Islet of Langerhans (tissue), 1 donor: Measurements from ENCODE around the gene RNF183.
"Not testable (repeated sequence)": the region's sequence is repeated elsewhere in the genome, so short reads cannot be mapped to it uniquely, and the experiment has no call there.

Experiments
- FAIRE-seq: peaks from one replicate; lab custom pipeline; 2011; peaks lifted over from hg19 to GRCh38; lab: Jason Lieb, UNC

Gene RNF183

GRCh38 chr9:113316030-113316429 lies 12.9 kb upstream of the RNF183 start:
- no peak for FAIRE-seq

- FAIRE-seq = no peak
Observed at GRCh38 chr9:113315231-113315630, 12.1 kb upstream of the RNF183 start.

GRCh38 chr9:113313261-113313660 lies 10.1 kb upstream of the RNF183 start:
- FAIRE-seq = no peak

DNA sequence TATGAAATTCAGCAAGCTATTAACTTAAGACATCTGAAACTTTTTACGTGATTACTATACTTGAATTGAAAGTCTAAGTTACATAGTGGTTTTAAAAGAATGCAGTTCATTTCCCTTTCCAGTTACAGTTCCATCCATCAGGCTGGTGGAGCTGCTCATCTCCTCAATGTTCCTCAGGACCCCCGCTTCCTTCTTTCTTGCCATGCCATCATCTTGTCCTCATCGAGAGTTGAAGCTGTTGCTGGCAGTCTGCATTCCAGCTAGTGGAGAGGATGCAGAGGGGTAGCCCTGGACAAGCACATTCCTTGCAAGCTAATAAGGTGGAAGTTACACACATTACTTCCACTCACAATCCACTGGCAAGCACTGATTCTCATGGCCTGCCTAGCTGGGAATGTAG lies 8.8 kb upstream of the RNF183 start:
- no peak for FAIRE-seq

DNA sequence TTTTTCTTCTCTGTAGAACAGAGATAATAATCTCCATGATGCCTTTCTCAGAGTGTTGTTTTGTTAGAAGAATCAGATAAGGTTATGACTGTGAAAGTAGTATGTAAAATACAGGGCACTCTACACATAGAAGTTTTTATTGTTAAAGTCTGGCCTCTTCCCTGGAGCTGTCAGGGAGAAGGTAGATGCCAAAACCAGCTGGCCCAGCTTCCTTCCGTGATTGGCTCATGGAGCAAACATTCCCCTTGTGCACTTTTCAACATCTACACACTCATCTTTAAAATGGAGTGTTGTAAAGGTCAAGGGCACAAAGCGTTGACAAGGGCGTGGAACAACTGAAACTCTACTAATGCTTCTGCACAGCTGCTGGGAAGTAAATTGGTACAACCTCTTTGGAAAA lies 7.4 kb upstream of the RNF183 start:
- no peak for FAIRE-seq

GRCh38 chr9:113309204-113309813 lies 6.1 kb upstream of the RNF183 start:
- peak; percentile 83 for FAIRE-seq

DNA sequence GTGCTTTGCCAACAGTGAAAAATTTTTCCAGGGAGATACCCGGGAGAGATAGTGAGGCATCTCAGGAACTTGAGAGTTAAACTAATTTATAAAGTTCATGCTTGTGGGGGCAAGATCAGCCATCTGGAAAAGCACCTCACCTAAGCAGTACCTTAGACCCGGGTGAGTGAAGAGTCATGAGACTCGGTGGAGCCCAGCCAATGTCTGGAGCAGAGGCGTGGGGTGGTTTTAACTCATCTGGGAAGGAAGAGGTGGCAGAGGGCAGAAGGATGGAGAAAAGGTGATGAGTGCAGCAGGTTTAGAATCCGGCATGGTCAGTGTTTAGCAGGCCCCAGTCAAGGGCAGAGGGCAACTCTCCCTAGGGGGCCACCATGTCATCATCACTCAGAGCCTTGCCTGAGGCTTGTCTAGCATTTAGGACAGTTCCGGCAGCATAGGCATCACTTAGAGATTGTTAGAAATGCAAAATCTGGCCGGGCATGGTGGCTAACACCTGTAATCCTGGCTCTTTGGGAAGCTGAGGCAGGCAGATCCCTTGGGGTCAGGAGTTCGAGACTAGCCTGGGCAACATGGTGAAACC lies 4.3 kb upstream of the RNF183 start:
- FAIRE-seq = no peak

GRCh38 chr9:113306566-113306965 lies 3.4 kb upstream of the RNF183 start:
- FAIRE-seq = no peak

GRCh38 chr9:113301548-113301947 lies 1.6 kb downstream of the RNF183 start:
- FAIRE-seq = no peak

GRCh38 chr9:113299800-113300292 lies 3.3 kb downstream of the RNF183 start:
- no peak for FAIRE-seq

DNA sequence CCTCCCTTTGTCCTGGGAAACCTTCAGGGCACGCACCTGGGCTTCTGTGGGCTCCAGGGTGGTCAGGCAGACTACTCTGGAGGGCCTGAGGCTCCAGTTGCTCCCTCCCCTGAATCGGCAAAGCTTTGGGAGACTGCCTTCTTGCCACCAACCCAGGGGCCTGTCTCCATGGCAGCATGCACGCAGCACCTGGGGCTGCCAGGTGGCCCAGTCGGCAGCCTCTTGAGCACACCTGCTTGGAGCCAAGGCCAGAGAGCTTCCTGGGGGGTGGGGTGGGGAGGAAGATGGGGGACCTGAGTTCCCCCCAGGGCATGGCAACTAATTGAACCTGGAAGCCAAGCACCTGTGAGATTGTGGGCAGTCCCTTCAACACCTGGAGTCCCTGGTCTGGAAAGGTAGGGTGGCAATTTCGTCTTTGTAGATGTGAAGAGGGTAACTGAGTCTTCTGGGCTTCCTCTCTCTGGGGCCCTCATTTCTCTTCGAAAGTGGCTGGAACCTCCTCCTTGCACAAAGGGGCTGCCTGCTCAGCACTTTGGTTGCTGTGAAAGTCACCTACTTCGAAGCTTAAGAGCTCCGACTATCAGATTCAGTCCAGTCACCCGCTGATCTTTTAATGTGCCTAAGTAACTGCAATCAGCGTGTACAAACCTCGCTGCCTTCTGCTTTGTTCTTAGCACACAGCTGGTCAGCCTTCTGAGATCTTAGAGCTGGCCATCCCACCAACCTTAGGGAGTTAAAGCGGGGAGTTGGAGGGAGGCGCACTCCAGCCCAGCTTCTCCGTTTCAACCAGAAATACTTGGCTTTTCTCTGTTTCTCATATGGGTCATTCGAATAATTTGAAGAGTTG lies 4.0 kb downstream of the RNF183 start:
- no peak for FAIRE-seq

DNA sequence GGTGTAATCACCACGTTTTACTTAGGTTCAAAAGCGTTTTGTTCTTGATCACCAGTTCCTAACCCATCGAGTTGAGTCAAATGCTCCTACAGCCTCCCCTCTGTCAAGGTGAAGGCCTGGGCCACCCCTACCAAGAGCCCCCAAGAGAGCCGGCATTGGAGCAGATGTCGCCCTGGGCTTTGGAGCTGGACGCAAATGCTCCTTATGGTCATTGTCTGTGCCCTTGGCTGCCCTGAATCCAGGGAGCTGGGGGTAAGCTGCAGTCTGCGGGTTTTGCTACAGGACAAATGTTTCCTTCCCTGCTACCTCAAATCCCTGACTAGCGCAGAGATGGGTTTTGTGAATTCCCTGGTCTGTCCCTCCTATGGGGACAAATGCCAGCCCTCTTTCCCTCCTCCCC lies 4.9 kb downstream of the RNF183 start:
- no peak for FAIRE-seq

GRCh38 chr9:113296796-113297558 lies 6.2 kb downstream of the RNF183 start:
- FAIRE-seq = no peak

DNA sequence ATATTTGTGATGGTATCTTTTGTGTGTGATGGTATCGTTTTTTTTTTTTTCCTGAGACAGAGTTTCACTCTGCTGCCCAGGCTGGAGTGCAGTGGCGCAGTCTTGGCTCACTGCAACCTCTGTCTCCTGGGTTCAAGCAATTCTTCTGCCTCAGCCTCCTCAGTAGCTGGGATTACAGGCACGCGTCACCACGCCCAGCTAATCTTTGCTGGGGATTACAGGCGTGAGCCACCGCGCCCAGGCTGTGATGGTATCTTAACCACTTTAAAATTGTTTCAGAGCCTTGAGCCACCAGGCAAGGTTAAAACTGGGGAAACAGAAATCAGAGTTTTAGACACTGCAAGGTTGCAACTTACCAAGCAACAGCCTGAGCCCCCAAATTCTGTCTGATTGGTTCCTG lies 6.9 kb downstream of the RNF183 start:
- not testable (repeated sequence) for FAIRE-seq

- no peak for FAIRE-seq
Observed at GRCh38 chr9:113293285-113293878, 9.8 kb downstream of the RNF183 start.

- no peak for FAIRE-seq
Observed at GRCh38 chr9:113290052-113290607, 13.0 kb downstream of the RNF183 start.

DNA sequence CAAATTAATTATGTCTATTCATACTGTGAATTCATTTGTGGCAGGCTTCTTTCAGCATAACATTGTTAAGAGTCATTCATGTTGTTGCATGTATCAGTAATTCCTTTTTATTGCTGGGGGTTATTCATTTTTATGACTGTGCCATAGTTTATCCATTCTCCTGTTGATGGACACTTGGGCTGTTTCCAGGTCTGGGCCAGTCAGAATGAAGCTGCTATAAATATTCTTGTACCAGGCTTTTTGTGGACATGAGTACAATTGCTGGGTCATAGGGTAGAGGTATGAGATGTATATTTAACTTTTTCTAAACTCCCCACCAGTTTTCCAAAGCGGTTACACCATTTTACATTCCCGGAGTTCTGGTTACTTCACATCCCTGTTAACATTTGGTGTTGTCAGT lies 14.1 kb downstream of the RNF183 start:
- no peak for FAIRE-seq

GRCh38 chr9:113281356-113281755 lies 21.8 kb downstream of the RNF183 start:
- no peak for FAIRE-seq

DNA sequence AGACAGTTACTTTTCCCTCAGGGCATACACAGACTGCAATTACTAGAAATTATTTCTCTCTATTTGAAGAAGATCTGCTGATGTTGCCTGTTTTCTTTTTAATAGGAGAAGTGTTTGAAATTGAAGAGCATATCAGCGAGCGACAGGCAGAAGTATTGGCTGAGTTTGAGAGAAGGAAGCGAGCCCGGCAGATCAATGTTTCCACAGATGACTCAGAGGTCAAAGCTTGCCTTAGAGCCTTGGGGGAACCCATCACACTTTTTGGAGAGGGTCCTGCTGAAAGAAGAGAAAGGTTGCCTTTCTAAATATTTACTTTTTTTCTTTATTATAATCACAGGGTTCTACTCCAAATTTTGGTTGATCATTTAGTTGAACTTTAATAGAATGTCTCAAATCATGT lies 24.3 kb downstream of the RNF183 start:
- no peak for FAIRE-seq

DNA sequence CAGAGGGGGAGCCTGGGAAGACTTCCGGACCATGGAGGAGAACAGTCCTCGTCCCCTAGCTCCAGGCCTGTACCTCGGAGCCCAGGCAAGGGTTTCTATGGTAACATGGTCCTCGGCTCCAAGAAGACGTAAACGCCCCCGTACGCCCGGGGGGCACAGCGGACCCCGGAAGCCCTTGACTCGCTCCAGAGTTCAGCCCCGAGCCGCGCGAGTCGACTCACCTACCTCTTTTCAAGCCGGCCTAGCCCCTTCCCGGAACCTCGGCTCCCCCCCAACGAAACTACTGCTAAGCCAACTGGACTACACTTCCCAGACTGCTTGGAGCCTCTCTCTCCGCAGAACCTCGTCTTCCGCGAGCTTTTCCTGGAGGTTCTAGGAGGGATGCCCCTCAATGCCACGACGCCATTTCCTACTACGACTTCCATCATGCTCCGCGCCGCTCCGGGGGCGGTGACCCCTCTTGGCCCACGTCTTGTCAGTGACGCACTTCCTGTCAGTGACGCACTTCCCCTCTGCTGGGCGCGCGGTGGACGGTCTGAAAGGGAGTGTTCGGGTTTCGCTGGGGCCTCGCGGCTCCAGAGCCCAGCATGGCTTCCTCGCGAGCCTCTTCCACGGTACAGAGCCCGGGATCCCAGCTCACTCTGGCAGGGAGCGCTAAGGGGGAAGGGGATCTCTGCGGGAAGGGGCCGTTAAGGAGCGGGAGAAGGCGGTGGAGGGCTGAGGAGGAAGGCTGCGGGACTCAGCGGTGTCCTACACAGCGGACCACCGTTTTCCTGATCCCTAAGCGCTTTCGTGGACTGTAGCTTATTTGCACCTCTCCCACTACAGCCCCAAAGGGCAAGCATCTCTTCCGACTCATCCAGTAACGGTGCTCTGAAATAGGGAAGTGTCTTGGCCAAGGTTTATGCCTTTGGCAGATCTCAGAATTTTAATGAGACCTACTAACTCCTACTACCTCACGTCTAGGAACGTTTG lies 27.7 kb downstream of the RNF183 start, which contains the start of the genes CDC26 and PRPF4:
Gene CDC26 (minus strand): TSS at position 416 of the 975 bp plus-strand sequence. CDS start 3,065 bp downstream, outside the sequence.
Gene PRPF4 (plus strand): TSS at position 502 of the 975 bp plus-strand sequence. CDS start 86 bp downstream, at position 588.
- FAIRE-seq = no peak
